HepG2 (cell line): ENCODE data around the gene EPO. TPM values are rescaled to one million over a fixed set of nuclear protein-coding genes. Genes with fewer than 3 reads are reported as not detected.

Experiments
- PHF8 ChIP-seq: sonication (generic); formaldehyde crosslinking; IDR thresholded peaks from 2 replicates; pipeline ENCODE4 v1.5.0; 2020; ENCODE audit warnings: missing genetic modification reagents
- PITX1 ChIP-seq: sonication (generic); formaldehyde crosslinking; IDR thresholded peaks from 2 replicates; pipeline ENCODE4 v1.5.1; 2020; ENCODE audit warnings: mild to moderate bottlenecking, missing genetic modification reagents
- POLR2G ChIP-seq: fragments of 200-400 bp; formaldehyde crosslinking; IDR thresholded peaks from 2 replicates; pipeline ENCODE4 v1.6.1; 2018; ENCODE audit warnings: mild to moderate bottlenecking, low read depth, low read length, moderate library complexity
- PRPF4 ChIP-seq: fragments of 200-400 bp; formaldehyde crosslinking; IDR thresholded peaks from 2 replicates; pipeline ENCODE4 v1.6.1; 2016; ENCODE audit warnings: low read length, low read depth; ENCODE audit not compliant: poor library complexity, severe bottlenecking
- SAFB2 ChIP-seq: sonication (generic); formaldehyde crosslinking; IDR thresholded peaks from 2 replicates; pipeline ENCODE4 v1.5.1; 2020; ENCODE audit warnings: missing genetic modification reagents, low read depth, mild to moderate bottlenecking, borderline replicate concordance
- STAT6 ChIP-seq: sonication (generic); formaldehyde crosslinking; IDR thresholded peaks from 2 replicates; pipeline ENCODE4 v1.4.0; 2020; ENCODE audit warnings: missing genetic modification reagents, mild to moderate bottlenecking, borderline replicate concordance
- SUZ12 ChIP-seq: fragments of 150-350 bp; IDR thresholded peaks from 2 replicates; pipeline ENCODE4 v1.6.1; 2014; ENCODE audit warnings: low read depth, low read length
- TERF1 ChIP-seq: sonication (generic); formaldehyde crosslinking; IDR thresholded peaks from 2 replicates; pipeline ENCODE4 v1.8.0; 2022; ENCODE audit warnings: mild to moderate bottlenecking, missing genetic modification reagents, moderate library complexity
- ZBTB10 ChIP-seq: sonication (generic); formaldehyde crosslinking; IDR thresholded peaks from 2 replicates; pipeline ENCODE4 v1.4.0; 2020; ENCODE audit warnings: missing genetic modification reagents, borderline replicate concordance
- ZFP37 ChIP-seq: sonication (generic); formaldehyde crosslinking; IDR thresholded peaks from 2 replicates; pipeline ENCODE4 v1.4.0; 2020; ENCODE audit warnings: missing genetic modification reagents, borderline replicate concordance
- ZNF609 ChIP-seq: sonication (generic); formaldehyde crosslinking; IDR thresholded peaks from 2 replicates; pipeline ENCODE4 v1.4.0; 2020; ENCODE audit warnings: mild to moderate bottlenecking, missing genetic modification reagents, borderline replicate concordance
- ZNF777 ChIP-seq: sonication (generic); formaldehyde crosslinking; IDR thresholded peaks from 2 replicates; pipeline ENCODE4 v1.4.0; 2020; ENCODE audit warnings: missing genetic modification reagents
- polyA plus RNA-seq, 8 experiments: library from polyadenylated mRNA; depleted of rRNA in 3 of 8; stranded (reverse) in 7 of 8; unstranded in 1 of 8; fragments of >200 nt; fragmentation: Illumina TruSeq in 4 of 8; extraction: Trizol in 4 of 8; gene quantifications; 2 replicates each; pipeline versions ENCODE4 v1.2.1 to v1.2.3, GENCODE V29; 2011 to 2016; ENCODE audit warnings: low read depth in 4 of 8, missing spikeins in 1 of 8, mixed read lengths in 1 of 8; ENCODE audit not compliant: insufficient read depth in 1 of 8
- total RNA-seq, 5 experiments: library from RNA; depleted of rRNA; stranded (reverse); fragments of >200 nt; fragmentation: Illumina TruSeq; extraction: Trizol; gene quantifications; 2 replicates each; pipeline ENCODE4 v1.2.3, GENCODE V29; 2016; ENCODE audit warnings: low read depth in 1 of 5
- TF ChIP-seq, protein P1 (sequence below): sonication (generic); formaldehyde crosslinking; conservative IDR thresholded peaks from 2 replicates; pipeline ENCODE4 v1.4.0; 2020; ENCODE audit warnings: missing genetic modification reagents
- TF ChIP-seq, protein P2 (sequence below): sonication (generic); formaldehyde crosslinking; IDR thresholded peaks from 2 replicates; pipeline ENCODE4 v1.4.0; 2020; ENCODE audit warnings: mild to moderate bottlenecking, missing genetic modification reagents

The EPO gene
- total and polyA plus RNA-seq, 2 of the 13 experiments (the other 11 are each of a cell fraction or from before 2014, with no cell fraction given), result 10.3 to 25.7 TPM

DNA sequence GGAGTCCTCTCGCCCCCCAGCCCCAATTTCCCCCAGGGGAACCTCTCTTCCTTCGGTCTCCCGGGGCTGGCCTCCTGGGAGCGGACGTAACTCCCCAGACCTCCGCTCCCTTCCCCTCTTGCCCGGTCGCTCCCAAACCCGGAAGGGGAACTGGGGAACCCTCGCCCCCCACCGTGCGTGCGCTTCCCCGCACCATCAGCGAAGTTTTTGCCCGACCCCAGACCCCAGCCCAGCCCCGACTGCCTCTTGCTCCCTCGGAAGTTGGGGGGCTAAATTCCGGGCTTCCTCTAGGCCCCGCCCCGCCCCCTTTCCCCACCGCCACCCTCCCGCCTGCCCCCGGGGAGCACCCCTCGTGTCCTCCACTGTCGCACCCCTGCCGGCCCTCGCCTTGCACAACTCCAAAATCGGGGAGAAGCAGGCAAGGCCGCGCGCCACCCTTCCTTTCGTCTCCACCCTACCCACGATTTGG, 46.3 kb upstream of the EPO start (continued):
- TF ChIP-seq ZNF609 (no peak), TERF1 (no peak), PITX1 (CRISPR knock-in tag) (no peak), SUZ12 (no peak), POLR2G (no peak), ZNF777 (CRISPR knock-in tag) (0 out of 2 replicates have a peak, but pooled peaks have one; percentile 43), SAFB2 (0 out of 2 replicates have a peak, but pooled peaks have one; percentile 3), ZBTB10 (CRISPR knock-in tag) (0 out of 2 replicates have a peak, but pooled peaks have one; percentile 15), STAT6 (CRISPR knock-in tag) (no peak), PRPF4 (no peak), PHF8 (CRISPR knock-in tag) (peak; percentile 26; the same call in 1 of the 2 replicates), ZFP37 (no peak)
- TF ChIP-seq, protein P1, sequence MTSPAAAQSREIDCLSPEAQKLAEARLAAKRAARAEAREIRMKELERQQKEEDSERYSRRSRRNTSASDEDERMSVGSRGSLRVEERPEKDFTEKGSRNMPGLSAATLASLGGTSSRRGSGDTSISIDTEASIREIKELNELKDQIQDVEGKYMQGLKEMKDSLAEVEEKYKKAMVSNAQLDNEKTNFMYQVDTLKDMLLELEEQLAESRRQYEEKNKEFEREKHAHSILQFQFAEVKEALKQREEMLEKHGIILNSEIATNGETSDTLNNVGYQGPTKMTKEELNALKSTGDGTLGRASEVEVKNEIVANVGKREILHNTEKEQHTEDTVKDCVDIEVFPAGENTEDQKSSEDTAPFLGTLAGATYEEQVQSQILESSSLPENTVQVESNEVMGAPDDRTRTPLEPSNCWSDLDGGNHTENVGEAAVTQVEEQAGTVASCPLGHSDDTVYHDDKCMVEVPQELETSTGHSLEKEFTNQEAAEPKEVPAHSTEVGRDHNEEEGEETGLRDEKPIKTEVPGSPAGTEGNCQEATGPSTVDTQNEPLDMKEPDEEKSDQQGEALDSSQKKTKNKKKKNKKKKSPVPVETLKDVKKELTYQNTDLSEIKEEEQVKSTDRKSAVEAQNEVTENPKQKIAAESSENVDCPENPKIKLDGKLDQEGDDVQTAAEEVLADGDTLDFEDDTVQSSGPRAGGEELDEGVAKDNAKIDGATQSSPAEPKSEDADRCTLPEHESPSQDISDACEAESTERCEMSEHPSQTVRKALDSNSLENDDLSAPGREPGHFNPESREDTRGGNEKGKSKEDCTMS, result no peak
- TF ChIP-seq, protein P2, sequence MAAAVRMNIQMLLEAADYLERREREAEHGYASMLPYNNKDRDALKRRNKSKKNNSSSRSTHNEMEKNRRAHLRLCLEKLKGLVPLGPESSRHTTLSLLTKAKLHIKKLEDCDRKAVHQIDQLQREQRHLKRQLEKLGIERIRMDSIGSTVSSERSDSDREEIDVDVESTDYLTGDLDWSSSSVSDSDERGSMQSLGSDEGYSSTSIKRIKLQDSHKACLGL (CRISPR knock-in tag), result no peak
